Left cardiac atrium (tissue), 4 donors: ENCODE data around the gene TRPV6. TPM values are rescaled to one million over a fixed set of nuclear protein-coding genes. Genes with fewer than 3 reads are reported as not detected.

ENCODE experiments used
- ATAC-seq, 2 donors: fragments of 200-7000 bp; cut with Tn5 transposase; one replicate each; pipeline ENCODE4 v1.9.1; 2020; ENCODE audit warnings: mild to moderate bottlenecking in 2 of 2, moderate library complexity in 2 of 2
- DNase-seq: peaks from one replicate; pipeline ENCODE4 v3.0.0-alpha.2; 2020
- intact Hi-C, 2 donors: fragments of 100-400 bp; cut with DNase I; formaldehyde crosslinking; loops; one replicate each; pipeline versions ENCODE4 v1.14.1 to v1.15.1; 2022 to 2023
- total RNA-seq, 2 donors: library from RNA; stranded (reverse); fragmentation: NEBNext Ultra II Directional; extraction: Animal tissue kit (Norgen Biotek cat#: 25700); gene quantifications; one replicate each; pipeline ENCODE4 v1.2.1, GENCODE V29; 2021
- donor health status: DM: no; HTN: yes; CAD: no.
- donor health status: DM: no; HTN: yes; CAD: no; lungs with severe emphysema.
- donor health status: DM: yes; HTN: yes; CAD: no.
- donor health status: Dilated cardiomyopathy.

The TRPV6 gene
- total RNA-seq, 2 donors from 2014 or later, result 0.24 to 0.27 TPM

DNA sequence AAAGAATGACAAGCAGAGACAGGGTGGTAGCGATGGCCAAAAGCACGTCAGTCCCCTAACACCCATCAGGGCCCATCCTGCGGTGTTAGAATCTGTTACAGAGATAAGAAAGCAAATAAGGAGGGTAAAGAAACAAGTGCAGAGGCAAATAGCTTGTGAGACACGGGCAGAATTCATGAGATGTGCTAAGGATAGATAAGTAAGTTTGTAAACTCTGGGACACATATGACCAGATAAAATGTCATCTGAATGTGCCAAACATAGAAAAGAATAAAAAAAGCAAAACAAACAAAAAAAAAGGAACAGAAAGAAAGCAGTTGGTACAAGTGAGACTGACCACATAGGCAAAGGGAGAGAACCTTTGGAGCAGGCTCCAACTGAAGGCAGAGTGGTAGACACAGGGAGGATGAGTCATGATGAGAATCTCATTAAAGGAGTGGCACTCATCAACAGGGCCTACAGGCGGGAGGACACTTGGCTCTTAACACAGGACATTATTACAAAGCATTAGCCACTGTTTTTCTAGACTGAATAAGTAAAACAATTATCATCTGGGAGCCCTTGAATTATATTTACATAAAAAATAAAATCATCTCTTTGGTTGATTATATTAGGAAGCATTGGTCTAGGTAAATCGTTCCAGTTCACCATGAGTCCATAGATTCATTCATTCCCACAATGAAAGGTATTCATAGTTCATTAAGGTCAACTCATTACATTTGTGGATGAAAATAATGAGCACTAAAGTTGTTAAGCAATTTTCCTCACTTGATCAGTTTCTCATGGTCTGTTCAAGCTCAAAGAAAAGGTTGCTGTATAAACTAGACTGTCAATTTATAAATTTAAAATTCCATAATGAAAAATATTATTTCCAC, 52.1 kb downstream of the TRPV6 start:
- peak in 1 of 2 donors; percentile 73 for ATAC-seq
- DNase-seq, result no peak
- intact Hi-C loops, result no loop called here

DNA sequence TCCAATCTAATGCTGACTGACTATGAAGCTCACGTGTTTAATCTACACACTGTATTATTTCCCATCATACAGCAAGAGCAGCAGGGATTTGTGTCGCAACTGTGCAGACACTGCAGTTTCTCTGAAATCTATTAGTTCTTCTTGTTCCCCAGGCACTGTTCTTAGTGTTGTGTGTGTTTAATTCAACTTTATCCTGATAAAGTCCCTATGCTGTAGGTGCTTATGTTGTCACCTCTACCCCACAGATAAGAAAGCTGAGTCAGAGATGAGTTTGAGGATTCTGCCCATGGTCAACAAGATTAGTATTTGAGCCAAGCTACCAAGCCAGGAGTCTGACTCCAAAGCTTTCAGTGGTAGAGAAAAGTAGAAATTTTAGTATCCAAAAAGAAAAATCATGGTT, 53.1 kb downstream of the TRPV6 start:
- DNase-seq (no peak), ATAC-seq (peak in 1 of 2 donors; percentile 18)
- intact Hi-C loops, result no loop called here

DNA sequence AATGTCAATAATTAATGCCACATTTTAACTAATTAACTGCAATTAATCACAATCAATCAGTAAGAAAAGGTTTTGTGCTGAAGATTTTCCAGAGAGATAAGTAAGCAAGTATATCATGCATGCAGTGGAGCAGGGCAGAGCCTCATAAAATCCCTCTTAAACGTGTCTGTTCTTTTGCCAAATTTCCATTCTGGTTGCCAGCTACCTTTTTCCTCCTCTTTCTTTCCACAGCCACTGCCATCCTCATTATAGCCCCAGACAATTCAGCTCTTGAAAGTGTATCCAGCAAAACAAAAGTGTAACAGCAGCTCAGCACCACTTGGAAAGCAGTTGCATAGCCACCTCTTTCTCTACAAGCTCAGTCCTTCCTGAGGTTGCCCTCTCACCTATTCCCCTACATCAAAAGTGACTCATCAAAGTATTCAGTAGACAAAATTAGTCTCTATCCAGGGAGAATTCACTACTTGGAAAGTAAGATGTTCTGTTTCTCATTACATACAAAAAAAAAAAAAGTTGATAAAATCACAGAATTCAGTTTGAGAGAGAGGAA, 57.5 kb downstream of the TRPV6 start:
- no peak for DNase-seq
- intact Hi-C loops, result no loop called here
- no peak for ATAC-seq

DNA sequence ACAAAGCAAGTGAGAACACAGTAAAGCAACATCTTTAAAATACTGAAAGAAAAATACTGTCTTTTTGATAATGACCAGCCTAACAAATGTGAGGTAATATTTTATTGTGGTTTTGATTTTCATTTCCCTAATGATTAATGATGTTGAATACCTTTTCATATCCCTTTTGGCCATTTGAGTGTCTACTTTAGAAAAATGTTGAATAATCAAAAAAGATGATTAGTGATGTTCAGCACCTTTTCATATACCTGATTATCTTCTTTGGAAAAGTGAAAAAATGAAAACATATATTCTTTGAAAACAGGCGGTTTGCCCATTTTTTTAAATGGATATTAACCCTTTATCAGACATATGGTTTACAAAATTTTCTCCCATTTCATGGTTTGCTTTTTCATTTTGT, 62.8 kb downstream of the TRPV6 start:
- DNase-seq (no peak), ATAC-seq (no peak)
- intact Hi-C loops, result no loop called here

Other genes with a start within 250 kb of the TRPV6 start
- not detected for gene PRSS1, start 136.3 kb downstream of the TRPV6 start, total RNA-seq
- gene PRSS2, start 114.8 kb downstream of the TRPV6 start, total RNA-seq, result not detected
- gene EPHB6, start 30.7 kb downstream of the TRPV6 start, total RNA-seq, result 10 to 100 TPM in 1 of 2 donors, 1 to 10 TPM in 1; 9.3 to 11.1 TPM
- gene TRPV5, start 48.0 kb upstream of the TRPV6 start, total RNA-seq, result not detected
- gene LLCFC1, start 53.7 kb upstream of the TRPV6 start, total RNA-seq, result not detected
- under 1 TPM in 1 of 2 donors, not detected in 1; 0.15 TPM for gene KEL, start 76.6 kb upstream of the TRPV6 start, total RNA-seq
- gene OR9A2, start 141.4 kb upstream of the TRPV6 start, total RNA-seq, result not detected
- gene OR6V1, start 166.6 kb upstream of the TRPV6 start, total RNA-seq, result not detected
- not detected for gene PIP, start 246.3 kb upstream of the TRPV6 start, total RNA-seq